Stomach (tissue), 4 donors: ENCODE measurements around the gene TENT4B.

Experiments used
- POLR2A ChIP-seq, 4 donors: fragments of 450-650 bp; IDR thresholded peaks; one replicate each; pipeline ENCODE4 v1.6.1; 2016; ENCODE audit warnings: antibody characterized with exemption in 4 of 4, control low read depth in 2 of 4, mild to moderate bottlenecking in 1 of 4, moderate library complexity in 1 of 4
- TF ChIP-seq, protein P1 (sequence below), 7 experiments: fragments of 450-650 bp in 4 of 7; fragments of 200-600 bp in 3 of 7; sonication (generic) in 3 of 7; IDR thresholded peaks; one replicate each; pipeline ENCODE4 v1.5.1; 2016 to 2019; ENCODE audit warnings: antibody characterized with exemption in 7 of 7, control low read depth in 2 of 7, mild to moderate bottlenecking in 1 of 7

DNA sequence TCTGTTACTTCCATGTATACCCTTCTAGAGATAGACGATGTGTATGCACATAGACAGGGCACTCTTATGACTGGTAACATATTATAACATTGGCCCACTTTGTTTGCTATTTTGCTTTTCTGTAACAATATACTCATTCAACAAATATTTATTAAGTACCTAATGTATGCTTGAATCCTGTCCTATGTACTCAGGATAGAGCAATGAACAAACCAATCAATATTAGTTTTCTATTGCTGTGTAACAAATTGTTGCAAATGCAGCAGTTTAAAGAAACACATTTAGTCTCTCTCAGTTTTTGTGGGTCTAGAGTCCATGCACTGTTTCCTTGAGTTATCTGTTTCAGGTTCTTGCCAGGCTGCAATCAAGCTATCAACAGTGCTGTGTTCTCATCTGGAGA is 29.7 kb upstream of the TENT4B start:
- TF ChIP-seq, protein P1, sequence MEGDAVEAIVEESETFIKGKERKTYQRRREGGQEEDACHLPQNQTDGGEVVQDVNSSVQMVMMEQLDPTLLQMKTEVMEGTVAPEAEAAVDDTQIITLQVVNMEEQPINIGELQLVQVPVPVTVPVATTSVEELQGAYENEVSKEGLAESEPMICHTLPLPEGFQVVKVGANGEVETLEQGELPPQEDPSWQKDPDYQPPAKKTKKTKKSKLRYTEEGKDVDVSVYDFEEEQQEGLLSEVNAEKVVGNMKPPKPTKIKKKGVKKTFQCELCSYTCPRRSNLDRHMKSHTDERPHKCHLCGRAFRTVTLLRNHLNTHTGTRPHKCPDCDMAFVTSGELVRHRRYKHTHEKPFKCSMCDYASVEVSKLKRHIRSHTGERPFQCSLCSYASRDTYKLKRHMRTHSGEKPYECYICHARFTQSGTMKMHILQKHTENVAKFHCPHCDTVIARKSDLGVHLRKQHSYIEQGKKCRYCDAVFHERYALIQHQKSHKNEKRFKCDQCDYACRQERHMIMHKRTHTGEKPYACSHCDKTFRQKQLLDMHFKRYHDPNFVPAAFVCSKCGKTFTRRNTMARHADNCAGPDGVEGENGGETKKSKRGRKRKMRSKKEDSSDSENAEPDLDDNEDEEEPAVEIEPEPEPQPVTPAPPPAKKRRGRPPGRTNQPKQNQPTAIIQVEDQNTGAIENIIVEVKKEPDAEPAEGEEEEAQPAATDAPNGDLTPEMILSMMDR (IDR thresholded peaks at IDR 0.05) = no peak
- TF ChIP-seq POLR2A (IDR thresholded peaks at IDR 0.05) = no peak
